ENCODE measurements around the gene CDK5R1. TPM values are rescaled to one million over a fixed set of nuclear protein-coding genes. Genes with fewer than 3 reads are reported as not detected.

Gene CDK5R1
- total RNA-seq, 1 experiment from 2014 or later: 9.9 TPM

DNA sequence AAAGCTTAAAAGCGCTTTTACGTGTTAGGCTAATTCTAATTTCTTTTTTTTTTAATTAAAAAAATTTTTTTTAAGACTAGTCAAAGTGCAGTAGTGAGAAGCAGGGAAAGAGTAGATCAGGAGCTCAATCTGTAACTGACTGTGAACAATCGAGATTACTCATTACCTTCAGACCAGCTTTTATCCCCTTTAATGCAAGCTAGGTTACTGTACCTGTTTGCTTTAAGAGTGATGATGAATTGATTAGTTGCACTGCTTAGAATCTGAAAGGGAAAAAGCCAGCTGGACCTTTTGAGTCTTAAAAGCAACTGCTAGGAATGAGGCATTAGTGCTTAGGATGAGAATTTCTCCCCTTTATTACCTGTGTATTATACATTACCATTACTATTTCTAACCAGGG lies 23.5 kb upstream of the CDK5R1 start (continued):
- TF ChIP-seq CTCF (IDR thresholded peaks at IDR 0.05): no peak

- no peaks in the 10 kb centered on the region for H3K4me1 Mint-ChIP-seq
- DNase-seq (ENCODE audit: low spot score) (no peak), ATAC-seq (no peak)
- H3K36me3 Mint-ChIP-seq: peaks cover 66% of the 10 kb centered on the region
- no peak overlapping the region for H3K4me3 Mint-ChIP-seq
- CTCF ChIA-PET: interaction anchor here (1.3 to 4.2 kb wide), 2 partner anchors 12 to 20 kb away, joined by 3 to 34 read pairs; partner anchors contain the start of gene PSMD11
- no peaks in the 10 kb centered on the region for H3K27me3 Mint-ChIP-seq (ENCODE audit: low read depth)
- POLR2A ChIA-PET: no interaction called here
- H3K27ac Mint-ChIP-seq: no peak overlapping the region
- TF ChIP-seq ZNF121 (CRISPR knock-in tag; IDR thresholded peaks at IDR 0.05) (no peak), ZNF219 (CRISPR knock-in tag; IDR thresholded peaks at IDR 0.05; ENCODE audit: borderline replicate concordance) (no peak), NFYB (CRISPR knock-in tag; conservative IDR thresholded peaks at IDR 0.05; ENCODE audit: low read depth) (no peak), TCF7 (CRISPR knock-in tag; IDR thresholded peaks at IDR 0.05; ENCODE audit: low read depth) (no peak), ATF1 (CRISPR knock-in tag; IDR thresholded peaks at IDR 0.05) (no peak), ETV6 (CRISPR knock-in tag; IDR thresholded peaks at IDR 0.05) (no peak), E2F4 (CRISPR knock-in tag; IDR thresholded peaks at IDR 0.05; ENCODE audit: borderline replicate concordance, low read depth) (no peak), TEAD4 (CRISPR knock-in tag; IDR thresholded peaks at IDR 0.05) (no peak), NR2C2 (CRISPR knock-in tag; IDR thresholded peaks at IDR 0.05) (no peak), PRRX2 (CRISPR knock-in tag; IDR thresholded peaks at IDR 0.05) (no peak), NR3C1 (CRISPR knock-in tag; conservative IDR thresholded peaks at IDR 0.05; ENCODE audit: low read depth) (no peak), ZNF263 (CRISPR knock-in tag; IDR thresholded peaks at IDR 0.05; ENCODE audit: low read depth) (no peak)
- TF ChIP-seq, protein P1, sequence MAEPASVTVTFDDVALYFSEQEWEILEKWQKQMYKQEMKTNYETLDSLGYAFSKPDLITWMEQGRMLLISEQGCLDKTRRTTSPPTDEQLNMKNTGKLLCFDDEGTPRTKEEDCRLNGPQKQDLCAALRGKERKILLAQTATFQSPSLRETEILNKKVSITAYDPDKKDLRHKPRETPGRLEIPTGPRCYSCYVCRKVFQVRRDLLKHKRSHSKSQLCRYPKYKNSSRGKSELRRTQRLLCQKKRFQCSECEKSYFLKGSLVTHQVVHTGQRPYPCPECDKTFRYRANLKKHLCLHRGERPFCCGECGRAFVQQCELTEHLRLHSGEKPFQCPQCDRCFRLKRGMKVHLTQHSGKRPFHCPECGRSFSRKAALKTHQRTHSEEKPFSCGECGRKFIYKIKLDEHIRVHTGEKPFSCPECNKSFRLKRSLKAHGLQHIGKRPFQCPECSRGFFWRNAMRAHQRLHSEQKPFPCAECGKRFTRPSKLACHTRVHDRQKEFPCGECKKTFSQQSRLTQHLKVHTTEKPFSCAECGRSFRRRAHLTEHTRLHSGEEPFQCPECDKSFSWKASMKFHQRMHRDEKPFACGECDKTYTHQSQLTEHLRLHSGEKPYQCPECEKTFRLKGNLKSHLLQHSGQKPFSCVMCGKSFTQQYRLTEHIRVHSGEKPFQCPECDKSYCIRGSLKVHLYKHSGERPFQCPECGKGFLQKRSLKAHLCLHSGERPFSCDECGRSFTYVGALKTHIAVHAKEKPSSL (CRISPR knock-in tag; conservative IDR thresholded peaks at IDR 0.05): no peak
- TF ChIP-seq, protein P2, sequence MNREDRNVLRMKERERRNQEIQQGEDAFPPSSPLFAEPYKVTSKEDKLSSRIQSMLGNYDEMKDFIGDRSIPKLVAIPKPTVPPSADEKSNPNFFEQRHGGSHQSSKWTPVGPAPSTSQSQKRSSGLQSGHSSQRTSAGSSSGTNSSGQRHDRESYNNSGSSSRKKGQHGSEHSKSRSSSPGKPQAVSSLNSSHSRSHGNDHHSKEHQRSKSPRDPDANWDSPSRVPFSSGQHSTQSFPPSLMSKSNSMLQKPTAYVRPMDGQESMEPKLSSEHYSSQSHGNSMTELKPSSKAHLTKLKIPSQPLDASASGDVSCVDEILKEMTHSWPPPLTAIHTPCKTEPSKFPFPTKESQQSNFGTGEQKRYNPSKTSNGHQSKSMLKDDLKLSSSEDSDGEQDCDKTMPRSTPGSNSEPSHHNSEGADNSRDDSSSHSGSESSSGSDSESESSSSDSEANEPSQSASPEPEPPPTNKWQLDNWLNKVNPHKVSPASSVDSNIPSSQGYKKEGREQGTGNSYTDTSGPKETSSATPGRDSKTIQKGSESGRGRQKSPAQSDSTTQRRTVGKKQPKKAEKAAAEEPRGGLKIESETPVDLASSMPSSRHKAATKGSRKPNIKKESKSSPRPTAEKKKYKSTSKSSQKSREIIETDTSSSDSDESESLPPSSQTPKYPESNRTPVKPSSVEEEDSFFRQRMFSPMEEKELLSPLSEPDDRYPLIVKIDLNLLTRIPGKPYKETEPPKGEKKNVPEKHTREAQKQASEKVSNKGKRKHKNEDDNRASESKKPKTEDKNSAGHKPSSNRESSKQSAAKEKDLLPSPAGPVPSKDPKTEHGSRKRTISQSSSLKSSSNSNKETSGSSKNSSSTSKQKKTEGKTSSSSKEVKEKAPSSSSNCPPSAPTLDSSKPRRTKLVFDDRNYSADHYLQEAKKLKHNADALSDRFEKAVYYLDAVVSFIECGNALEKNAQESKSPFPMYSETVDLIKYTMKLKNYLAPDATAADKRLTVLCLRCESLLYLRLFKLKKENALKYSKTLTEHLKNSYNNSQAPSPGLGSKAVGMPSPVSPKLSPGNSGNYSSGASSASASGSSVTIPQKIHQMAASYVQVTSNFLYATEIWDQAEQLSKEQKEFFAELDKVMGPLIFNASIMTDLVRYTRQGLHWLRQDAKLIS (CRISPR knock-in tag; IDR thresholded peaks at IDR 0.05; ENCODE audit: borderline replicate concordance): no peak
- H3K9me3 Mint-ChIP-seq: no peaks in the 10 kb centered on the region
These were observed 22.4 kb upstream of the CDK5R1 start for GRCh38 chr17:32464374-32464773.

GRCh38 chr17:32467949-32468348 lies 18.8 kb upstream of the CDK5R1 start:
- H3K36me3 Mint-ChIP-seq: peaks cover 69% of the 10 kb centered on the region
- H3K4me1 Mint-ChIP-seq: no peaks in the 10 kb centered on the region
- DNase-seq (ENCODE audit: low spot score) (no peak), ATAC-seq (no peak)
- ChIA-PET POLR2A (interaction anchor here (1.4 kb wide), 1 partner anchor 19 kb away, joined by 8 read pairs; the partner anchor contains the start of gene CDK5R1), CTCF (no interaction called here)
- no peaks in the 10 kb centered on the region for H3K27me3 Mint-ChIP-seq (ENCODE audit: low read depth)
- H3K9me3 Mint-ChIP-seq: no peaks in the 10 kb centered on the region
- no peak overlapping the region for H3K4me3 Mint-ChIP-seq
- H3K27ac Mint-ChIP-seq: no peak overlapping the region
- no peak for TF ChIP-seq GABPB1 (CRISPR knock-in tag; IDR thresholded peaks at IDR 0.05)
- TF ChIP-seq MXD4 (CRISPR knock-in tag; IDR thresholded peaks at IDR 0.05; ENCODE audit: borderline replicate concordance): no peak
- TF ChIP-seq HMGXB4 (CRISPR knock-in tag; IDR thresholded peaks at IDR 0.05): no peak
- TF ChIP-seq, protein P3, sequence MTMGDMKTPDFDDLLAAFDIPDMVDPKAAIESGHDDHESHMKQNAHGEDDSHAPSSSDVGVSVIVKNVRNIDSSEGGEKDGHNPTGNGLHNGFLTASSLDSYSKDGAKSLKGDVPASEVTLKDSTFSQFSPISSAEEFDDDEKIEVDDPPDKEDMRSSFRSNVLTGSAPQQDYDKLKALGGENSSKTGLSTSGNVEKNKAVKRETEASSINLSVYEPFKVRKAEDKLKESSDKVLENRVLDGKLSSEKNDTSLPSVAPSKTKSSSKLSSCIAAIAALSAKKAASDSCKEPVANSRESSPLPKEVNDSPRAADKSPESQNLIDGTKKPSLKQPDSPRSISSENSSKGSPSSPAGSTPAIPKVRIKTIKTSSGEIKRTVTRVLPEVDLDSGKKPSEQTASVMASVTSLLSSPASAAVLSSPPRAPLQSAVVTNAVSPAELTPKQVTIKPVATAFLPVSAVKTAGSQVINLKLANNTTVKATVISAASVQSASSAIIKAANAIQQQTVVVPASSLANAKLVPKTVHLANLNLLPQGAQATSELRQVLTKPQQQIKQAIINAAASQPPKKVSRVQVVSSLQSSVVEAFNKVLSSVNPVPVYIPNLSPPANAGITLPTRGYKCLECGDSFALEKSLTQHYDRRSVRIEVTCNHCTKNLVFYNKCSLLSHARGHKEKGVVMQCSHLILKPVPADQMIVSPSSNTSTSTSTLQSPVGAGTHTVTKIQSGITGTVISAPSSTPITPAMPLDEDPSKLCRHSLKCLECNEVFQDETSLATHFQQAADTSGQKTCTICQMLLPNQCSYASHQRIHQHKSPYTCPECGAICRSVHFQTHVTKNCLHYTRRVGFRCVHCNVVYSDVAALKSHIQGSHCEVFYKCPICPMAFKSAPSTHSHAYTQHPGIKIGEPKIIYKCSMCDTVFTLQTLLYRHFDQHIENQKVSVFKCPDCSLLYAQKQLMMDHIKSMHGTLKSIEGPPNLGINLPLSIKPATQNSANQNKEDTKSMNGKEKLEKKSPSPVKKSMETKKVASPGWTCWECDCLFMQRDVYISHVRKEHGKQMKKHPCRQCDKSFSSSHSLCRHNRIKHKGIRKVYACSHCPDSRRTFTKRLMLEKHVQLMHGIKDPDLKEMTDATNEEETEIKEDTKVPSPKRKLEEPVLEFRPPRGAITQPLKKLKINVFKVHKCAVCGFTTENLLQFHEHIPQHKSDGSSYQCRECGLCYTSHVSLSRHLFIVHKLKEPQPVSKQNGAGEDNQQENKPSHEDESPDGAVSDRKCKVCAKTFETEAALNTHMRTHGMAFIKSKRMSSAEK (CRISPR knock-in tag; IDR thresholded peaks at IDR 0.05; ENCODE audit: borderline replicate concordance): no peak
- TF ChIP-seq ZNF423 (CRISPR knock-in tag; IDR thresholded peaks at IDR 0.05): no peak
